HG03342 (cell line): Measurements from ENCODE around the gene CACNA1D.

Experiments used
- ATAC-seq: cut with Tn5 transposase; IDR thresholded peaks from one replicate; pipeline ENCODE4 v1.9.1; 2021; ENCODE audit warnings: mild to moderate bottlenecking, moderate library complexity; ENCODE audit not compliant: unreplicated experiment

The CACNA1D gene

GRCh38 chr3:53803124-53803815 lies 308.9 kb downstream of the CACNA1D start:
- no peak for ATAC-seq

GRCh38 chr3:53803816-53804695 lies 309.6 kb downstream of the CACNA1D start:
- ATAC-seq, result no peak

GRCh38 chr3:53804697-53805462 lies 310.5 kb downstream of the CACNA1D start:
- peak; percentile 82 for ATAC-seq

GRCh38 chr3:53805463-53806159 lies 311.2 kb downstream of the CACNA1D start:
- no peak for ATAC-seq

- peak; percentile 42 for ATAC-seq
These were observed 312.0 kb downstream of the CACNA1D start for GRCh38 chr3:53806182-53807116.

GRCh38 chr3:53807117-53807810 lies 312.9 kb downstream of the CACNA1D start:
- ATAC-seq, result no peak

- ATAC-seq, result no peak
These were observed 314.1 kb downstream of the CACNA1D start for GRCh38 chr3:53808496-53808895.

GRCh38 chr3:53809267-53809666 lies 314.9 kb downstream of the CACNA1D start:
- ATAC-seq, result no peak

GRCh38 chr3:53809764-53810400 lies 315.5 kb downstream of the CACNA1D start:
- ATAC-seq, result no peak

GRCh38 chr3:53811143-53811927 lies 316.9 kb downstream of the CACNA1D start:
- ATAC-seq, result no peak

- no peak for ATAC-seq
These were observed 318.0 kb downstream of the CACNA1D start for GRCh38 chr3:53812434-53812833.

GRCh38 chr3:53813229-53813628 lies 318.8 kb downstream of the CACNA1D start:
- ATAC-seq, result no peak

- no peak for ATAC-seq
These were observed 319.5 kb downstream of the CACNA1D start for GRCh38 chr3:53813876-53814275.

- no peak for ATAC-seq
These were observed 320.7 kb downstream of the CACNA1D start for GRCh38 chr3:53815067-53815466.

GRCh38 chr3:53815651-53816050 lies 321.2 kb downstream of the CACNA1D start:
- ATAC-seq, result no peak

GRCh38 chr3:53816425-53816824 lies 322.0 kb downstream of the CACNA1D start:
- no peak for ATAC-seq

GRCh38 chr3:53817211-53817610 lies 322.8 kb downstream of the CACNA1D start:
- ATAC-seq, result no peak

- ATAC-seq, result no peak
These were observed 323.4 kb downstream of the CACNA1D start for GRCh38 chr3:53817809-53818208.
